ENCODE measurements around the gene SPPL2B.
"Not testable (repeated sequence)": the region's sequence is repeated elsewhere in the genome, so short reads cannot be mapped to it uniquely, and the experiment has no call there.

The SPPL2B gene

DNA sequence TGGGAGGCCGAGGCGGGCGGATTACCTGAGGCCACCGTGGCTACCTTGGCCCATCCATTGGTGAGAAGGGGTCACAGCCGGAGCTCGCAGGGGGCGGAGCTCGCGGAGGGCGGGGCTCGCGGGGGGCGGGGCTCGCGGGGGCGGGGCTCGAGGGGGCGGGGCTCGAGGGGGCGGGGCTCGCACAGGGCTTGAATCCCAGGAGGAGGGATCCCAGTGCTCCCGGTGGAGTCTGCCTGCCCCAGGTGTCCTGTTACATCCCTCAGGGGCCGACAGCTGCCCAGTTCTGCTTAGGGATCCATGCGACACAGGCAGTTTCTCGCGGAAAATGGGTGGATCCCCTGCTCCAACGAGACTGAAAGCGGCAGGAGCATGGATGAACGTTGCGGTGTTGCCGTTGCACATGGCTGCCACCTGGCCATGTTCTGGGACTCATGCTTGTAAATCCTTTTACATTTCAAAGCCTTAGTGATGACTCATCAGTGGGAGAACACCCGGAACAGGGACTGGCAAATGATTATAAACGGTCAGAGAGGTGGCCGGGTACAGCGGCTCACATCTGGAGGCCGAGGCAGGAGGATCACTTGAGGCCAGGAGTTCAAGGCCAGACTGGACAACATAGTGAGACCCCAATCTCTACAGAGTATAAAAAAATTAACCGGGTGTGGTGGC is 56.7 kb downstream of the SPPL2B start:
- DNase-seq: no peak

DNA sequence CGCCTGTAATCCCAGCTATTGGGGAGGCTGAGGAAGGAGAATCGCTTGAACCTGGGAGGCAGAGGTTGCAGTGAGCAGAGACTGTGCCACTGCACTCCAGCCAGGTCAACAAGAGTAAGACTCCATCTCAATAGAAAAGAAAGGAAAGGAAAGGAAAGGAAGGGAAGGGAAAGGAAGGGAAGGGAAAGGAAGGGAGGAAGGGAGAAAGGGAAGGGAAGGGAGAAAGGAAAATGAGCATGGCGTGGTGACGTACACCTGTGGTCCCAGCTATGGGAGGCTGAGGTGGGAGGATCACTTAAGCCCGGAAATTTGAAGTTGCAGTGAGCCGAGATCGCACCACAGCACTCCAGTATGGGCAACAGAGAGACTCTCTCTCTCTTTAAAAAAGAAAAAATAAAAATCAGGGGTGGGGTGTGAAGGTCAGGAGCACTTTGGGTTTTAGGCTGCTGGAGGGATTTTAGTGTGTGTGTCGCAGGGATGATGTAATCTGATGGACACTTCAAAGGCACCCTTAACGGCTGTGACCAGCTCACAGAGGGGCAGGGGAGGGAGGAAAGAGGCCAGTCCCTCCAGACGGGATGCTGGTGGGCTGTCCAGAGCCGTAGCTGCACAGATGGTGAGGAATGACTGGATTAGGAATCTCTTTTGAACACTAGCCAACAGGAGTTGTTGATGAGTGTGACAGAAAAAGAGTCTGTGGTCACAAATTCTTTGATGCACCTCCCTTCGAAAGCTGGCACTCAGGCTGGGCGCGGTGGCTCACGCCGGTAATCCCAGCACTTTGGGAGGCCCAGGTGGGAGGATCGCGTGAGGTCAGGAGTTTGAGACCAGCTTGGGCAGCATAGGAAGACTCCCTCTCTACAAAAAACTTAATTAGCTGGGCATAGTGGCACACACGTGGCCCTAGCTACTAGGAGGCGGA is 59.1 kb downstream of the SPPL2B start:
- DNase-seq: no peak

DNA sequence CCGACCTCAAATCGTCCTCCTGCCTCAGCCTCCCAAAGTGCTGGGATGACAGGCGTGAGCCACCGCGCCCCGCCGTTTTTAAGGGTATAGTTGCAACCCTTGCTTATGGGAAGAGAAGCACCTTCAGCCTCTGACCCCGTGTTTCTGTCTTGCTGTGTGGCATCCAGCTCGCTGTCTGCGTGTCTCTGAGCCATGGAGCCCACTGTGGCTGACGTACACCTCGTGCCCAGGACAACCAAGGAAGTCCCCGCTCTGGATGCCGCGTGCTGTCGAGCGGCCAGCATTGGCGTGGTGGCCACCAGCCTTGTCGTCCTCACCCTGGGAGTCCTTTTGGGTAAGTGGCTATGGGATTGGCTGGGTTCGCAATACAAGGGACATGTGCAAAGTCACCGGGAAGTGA is 61.1 kb downstream of the SPPL2B start:
- DNase-seq: no peak

DNA sequence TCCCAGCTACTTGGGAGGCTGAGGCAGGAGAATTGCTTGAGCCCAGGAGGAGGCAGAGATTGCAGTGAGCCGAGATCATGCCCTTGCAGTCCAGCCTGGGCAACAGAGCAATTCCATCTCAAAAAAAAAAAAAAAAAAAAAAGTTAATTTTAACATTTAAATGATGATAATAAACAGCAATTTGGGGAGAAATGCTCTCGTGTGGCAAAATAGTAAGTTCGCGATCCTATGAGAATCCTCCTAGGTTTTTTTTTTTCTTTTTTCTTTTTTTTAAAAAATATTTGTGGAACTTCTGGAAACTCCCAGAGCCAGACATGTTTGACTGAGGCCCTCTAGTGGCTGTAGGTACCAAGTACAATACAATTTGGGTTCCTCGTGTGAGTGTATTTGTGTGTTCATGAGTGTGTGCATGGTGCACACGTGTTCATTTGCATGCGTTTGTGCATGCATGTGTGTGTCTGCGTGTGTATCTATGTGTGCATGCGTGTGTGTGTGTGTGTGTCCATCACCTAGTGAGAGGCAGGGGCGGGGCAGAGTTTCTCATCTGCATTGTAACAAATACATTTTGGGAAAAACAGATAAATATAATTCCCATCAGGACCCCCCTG is 62.7 kb downstream of the SPPL2B start:
- DNase-seq: peak; percentile 47

DNA sequence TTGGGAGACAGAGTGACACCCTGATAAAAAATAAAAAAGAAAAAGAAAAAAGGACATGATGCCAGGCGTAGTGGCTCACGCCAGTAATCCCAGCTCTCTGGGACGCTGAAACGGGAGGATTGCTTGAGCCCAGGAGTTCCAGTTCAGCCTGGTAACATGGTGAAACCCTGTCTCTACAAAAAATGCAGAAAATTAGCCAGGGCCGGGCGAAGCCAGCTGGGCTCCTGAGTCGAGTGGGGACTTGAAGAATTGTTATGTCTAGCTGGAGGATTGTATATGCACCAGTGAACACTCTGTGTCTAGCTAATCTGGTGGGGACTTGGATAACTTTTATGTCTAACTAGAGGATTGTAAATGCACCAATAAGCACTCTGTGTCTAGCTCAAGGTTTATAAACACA is 63.9 kb downstream of the SPPL2B start:
- no peak for DNase-seq

DNA sequence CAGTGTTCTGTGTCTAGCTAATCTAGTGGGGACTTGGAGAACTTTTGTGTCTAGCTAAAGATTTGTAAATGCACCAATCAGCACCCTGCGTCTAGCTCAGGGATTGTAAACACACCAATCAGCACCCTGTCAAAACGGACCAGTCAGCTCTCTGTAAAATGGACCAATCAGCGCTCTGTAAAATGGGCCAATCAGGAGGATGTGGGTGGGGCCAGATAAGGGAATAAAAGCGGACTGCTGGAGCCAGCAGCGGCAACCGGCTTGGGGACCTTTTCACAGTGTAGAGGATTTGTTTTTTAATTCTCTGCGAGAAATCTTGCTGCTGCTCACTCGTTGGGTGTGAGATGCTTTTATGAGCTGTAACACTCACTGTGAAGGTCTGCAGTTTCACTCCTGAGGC is 64.4 kb downstream of the SPPL2B start:
- DNase-seq: not testable (repeated sequence)

DNA sequence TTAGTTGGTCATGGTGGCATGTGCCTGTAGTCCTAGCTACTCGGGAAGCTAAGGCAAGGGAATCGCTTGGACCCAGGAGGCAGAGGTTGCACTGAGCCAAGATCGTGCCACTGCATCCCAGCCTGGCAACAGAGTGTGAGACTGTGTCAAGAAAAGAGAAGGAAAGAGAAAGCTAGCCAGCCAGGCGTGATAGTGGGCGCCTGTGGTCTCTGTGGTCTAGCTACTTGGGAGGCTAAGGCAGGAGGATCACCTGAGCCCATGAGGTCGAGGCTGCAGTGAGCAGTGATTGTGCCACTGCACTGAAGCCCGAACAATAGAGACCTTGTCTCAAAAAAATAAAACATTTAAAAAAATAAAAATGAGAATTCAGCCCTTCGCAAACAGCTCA is 65.6 kb downstream of the SPPL2B start:
- DNase-seq: no peak

DNA sequence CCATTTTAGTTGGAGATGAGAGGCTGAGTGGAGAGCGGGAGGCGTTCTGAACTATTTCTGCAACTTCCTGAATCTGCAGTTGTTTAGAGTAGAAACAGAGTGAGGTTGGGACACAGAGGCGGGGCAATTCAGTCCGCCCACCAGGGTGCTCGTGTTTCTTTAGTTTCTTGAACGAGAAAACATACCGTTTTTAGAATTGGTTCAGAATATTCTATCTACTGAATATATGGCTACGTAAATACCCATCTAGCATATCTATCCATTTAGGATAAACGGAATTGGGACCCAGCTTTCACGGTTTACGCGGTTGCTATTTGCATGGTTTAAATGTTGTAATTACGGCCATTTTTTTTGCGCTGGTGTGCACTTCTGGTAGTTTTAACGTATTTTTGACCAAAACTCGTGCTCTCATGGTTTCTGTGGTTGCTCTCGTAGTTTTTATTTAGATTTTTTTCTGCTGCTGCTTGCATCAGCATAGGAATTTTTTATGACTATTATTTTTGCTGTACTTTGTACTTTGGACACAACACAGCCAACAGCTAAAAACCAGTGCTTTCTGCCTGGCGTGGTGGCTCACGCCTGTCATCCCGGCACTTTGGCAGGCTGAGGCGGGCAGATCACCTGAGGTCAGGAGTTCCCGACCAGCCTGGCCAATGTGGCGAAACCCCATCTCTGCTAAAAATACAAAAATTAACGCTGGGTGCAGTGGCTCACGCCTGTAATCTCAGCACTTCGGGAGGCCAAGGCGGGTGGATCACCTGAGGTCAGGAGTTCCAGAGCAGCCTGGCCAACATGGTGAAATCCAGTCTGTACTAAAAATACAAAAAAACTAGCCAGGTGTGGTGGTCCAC is 66.2 kb downstream of the SPPL2B start:
- no peak for DNase-seq

DNA sequence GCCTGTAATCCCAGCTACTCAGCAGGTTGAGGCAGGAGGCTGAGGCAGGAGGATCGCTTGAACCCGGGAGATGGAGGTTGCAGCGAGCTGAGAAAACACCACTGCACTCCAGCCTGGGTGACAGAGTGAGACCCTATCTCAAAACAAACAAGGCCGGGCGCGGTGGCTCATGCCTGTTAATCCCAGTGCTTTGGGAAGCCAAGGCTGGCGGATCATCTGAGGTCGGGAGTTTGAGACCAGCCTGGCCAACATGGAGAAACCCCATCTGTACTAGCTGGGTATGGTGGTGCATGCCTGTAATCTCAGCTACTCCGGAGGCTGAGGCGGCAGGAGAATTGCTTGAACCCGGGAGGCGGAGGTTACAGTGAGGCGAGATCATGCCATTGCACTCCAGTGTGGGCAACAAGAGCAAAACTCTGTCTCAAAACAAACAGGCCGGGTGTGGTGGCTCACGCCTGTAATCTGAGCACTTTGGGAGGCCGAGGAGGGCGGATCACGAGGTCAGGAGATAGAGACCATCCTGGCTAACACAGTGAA is 66.9 kb downstream of the SPPL2B start:
- DNase-seq: not testable (repeated sequence)

DNA sequence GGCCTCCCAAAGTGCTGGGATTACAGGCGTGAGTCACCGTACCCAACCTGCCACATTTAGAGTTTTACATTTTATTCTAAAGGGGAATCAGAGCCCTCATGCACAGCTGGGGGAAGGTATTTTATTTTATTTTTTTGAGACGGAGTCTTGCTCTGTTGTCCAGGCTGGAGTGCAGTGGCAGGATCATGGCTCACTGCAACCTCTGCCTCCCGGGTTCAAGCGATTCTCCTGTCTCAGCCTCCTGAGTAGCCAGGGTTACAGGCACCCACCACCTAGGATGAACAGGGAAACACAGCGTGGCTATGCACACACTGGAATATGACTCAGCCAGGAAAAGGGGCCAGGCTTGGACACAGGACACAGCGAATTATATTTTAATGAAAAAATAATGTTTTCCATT is 68.7 kb downstream of the SPPL2B start:
- not testable (repeated sequence) for DNase-seq

DNA sequence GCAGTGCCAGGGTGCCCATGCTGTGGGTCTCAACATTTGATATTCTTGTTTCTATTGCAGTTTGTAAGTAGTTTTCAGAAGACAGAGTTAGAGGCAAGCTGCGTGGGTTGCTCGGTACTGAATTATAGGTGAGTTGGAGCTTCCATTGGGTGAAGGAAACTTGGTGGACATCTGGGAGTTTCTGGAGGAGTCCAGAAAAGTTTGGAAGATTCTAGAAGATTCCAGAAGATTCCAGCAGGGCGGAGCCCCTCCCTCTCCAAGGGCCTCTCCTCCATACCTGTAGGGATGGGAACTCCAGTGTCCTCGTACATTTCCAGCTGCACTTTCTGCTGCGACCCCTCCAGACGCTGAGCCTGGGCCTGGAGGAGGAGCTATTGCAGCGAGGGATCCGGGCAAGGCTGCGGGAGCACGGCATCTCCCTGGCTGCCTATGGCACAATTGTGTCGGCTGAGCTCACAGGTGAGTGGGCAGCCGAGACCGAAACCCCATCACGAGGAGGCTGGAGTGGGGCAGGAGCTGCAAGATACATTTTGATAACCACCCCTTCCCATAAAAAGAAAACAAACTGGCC is 70.3 kb downstream of the SPPL2B start:
- DNase-seq: no peak

DNA sequence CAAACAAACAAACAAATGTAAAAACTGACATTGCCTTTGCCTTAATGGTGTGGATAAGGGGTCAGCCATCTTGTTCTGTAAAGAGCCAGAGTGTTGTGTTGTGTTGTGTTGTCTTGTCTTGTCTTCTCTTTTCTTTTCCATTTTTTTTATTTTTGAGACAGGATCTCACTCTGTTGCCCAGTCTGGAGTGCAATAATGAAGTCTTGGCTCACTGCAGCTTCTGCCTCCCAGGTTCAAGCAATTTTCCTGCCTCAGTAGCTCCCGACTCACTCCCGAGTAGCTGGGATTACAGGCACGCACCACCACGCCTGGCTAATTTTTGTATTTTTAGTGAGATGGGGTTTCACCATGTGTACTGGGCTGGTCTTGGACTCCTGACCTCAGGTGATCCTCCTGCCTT is 71.1 kb downstream of the SPPL2B start:
- no peak for DNase-seq

Data from stimulated activated CD4-positive, alpha-beta T cell treated with anti-CD3 and anti-CD28 coated beads, Interleukin-4, amount 100 ng/mL, for 24 hours (primary cell).